K562 (cell line): ENCODE data around the gene DCPS. TPM values are rescaled to one million over a fixed set of nuclear protein-coding genes. Genes with fewer than 3 reads are reported as not detected.

Source experiments
- BRD9 ChIP-seq: fragments of 450-650 bp; IDR thresholded peaks from 2 replicates; pipeline ENCODE4 v1.6.1; 2018; ENCODE audit warnings: low read depth; ENCODE audit not compliant: partially characterized antibody
- CLOCK ChIP-seq: fragments of 250-450 bp; sonication (Bioruptor Pico); IDR thresholded peaks from 2 replicates; pipeline ENCODE4 v1.4.0; 2020; ENCODE audit warnings: mild to moderate bottlenecking, moderate library complexity, borderline replicate concordance
- ELF1 ChIP-seq: fragments of 200-800 bp; sonication (Bioruptor generic); IDR thresholded peaks from 2 replicates; pipeline ENCODE4 v1.6.1; 2016; ENCODE audit warnings: missing genetic modification characterization, missing compliant biosample characterization
- EP300 ChIP-seq: IDR thresholded peaks from 2 replicates; pipeline ENCODE4 v1.6.1; 2012; ENCODE audit warnings: low read length, improper control_type of control experiment
- FOXA1 ChIP-seq: fragments of 450-650 bp; IDR thresholded peaks from 2 replicates; pipeline ENCODE4 v1.6.1; 2016; ENCODE audit warnings: mild to moderate bottlenecking, borderline replicate concordance
- MAX ChIP-seq: sonication (generic); formaldehyde crosslinking; IDR thresholded peaks from 2 replicates; pipeline ENCODE4 v1.9.0; 2022; ENCODE audit warnings: mild to moderate bottlenecking, missing genetic modification reagents
- NFRKB ChIP-seq: fragments of 450-650 bp; IDR thresholded peaks from 2 replicates; pipeline ENCODE4 v1.6.1; 2016; ENCODE audit warnings: low read depth
- POLR2A ChIP-seq: fragments of 450-650 bp; conservative IDR thresholded peaks from 2 replicates; pipeline ENCODE4 v1.6.1; 2016
- RBM17 ChIP-seq: fragments of 200-400 bp; formaldehyde crosslinking; IDR thresholded peaks from 2 replicates; pipeline ENCODE4 v1.6.1; 2017; ENCODE audit warnings: low read depth, mild to moderate bottlenecking, low read length, borderline replicate concordance
- SMARCB1 ChIP-seq: IDR thresholded peaks from 2 replicates; pipeline ENCODE4 v1.6.1; 2011; ENCODE audit warnings: improper control_type of control experiment, low read depth; ENCODE audit not compliant: insufficient read length
- SOX6 ChIP-seq: fragments of 450-650 bp; IDR thresholded peaks from 2 replicates; pipeline ENCODE4 v1.6.1; 2014; ENCODE audit warnings: mild to moderate bottlenecking
- SREBF1 ChIP-seq: fragments of 150-350 bp; IDR thresholded peaks from 2 replicates; pipeline ENCODE4 v1.6.1; 2014; ENCODE audit warnings: antibody characterized with exemption, low read depth, low read length, borderline replicate concordance
- STAG1 ChIP-seq: sonication (generic); formaldehyde crosslinking; IDR thresholded peaks from 2 replicates; pipeline ENCODE4 v1.5.0; 2020; ENCODE audit warnings: missing genetic modification reagents, borderline replicate concordance
- TBP ChIP-seq: optimal IDR thresholded peaks from 2 replicates; pipeline ENCODE3; 2011; ENCODE audit warnings: low read depth, low read length, improper control_type of control experiment
- THAP7 ChIP-seq: fragments of 250-450 bp; sonication (Bioruptor Pico); IDR thresholded peaks from 2 replicates; pipeline ENCODE4 v1.5.0; 2021
- ZC3H8 ChIP-seq: fragments of 450-650 bp; IDR thresholded peaks from 2 replicates; pipeline ENCODE4 v1.6.1; 2017
- ZFP30 ChIP-seq: fragments of 250-450 bp; sonication (Bioruptor Pico); IDR thresholded peaks from 2 replicates; pipeline ENCODE4 v1.8.0; 2022; ENCODE audit warnings: moderate library complexity, mild to moderate bottlenecking, inconsistent platforms, borderline replicate concordance
- ZNF583 ChIP-seq: fragments of 250-450 bp; sonication (Bioruptor Pico); IDR thresholded peaks from 2 replicates; pipeline ENCODE4 v1.4.0; 2020
- ZNF589 ChIP-seq: fragments of 200-800 bp; sonication (Bioruptor generic); IDR thresholded peaks from 2 replicates; pipeline ENCODE4 v1.6.1; 2016; ENCODE audit warnings: low read depth, missing genetic modification characterization, missing compliant biosample characterization
- ZNF766 ChIP-seq: fragments of 200-800 bp; sonication (Bioruptor generic); conservative IDR thresholded peaks from 2 replicates; pipeline ENCODE4 v1.6.1; 2016; ENCODE audit warnings: missing genetic modification characterization, missing compliant biosample characterization
- polyA plus RNA-seq, 8 experiments: library from polyadenylated mRNA; depleted of rRNA in 4 of 8; stranded (reverse) in 5 of 8; unstranded in 3 of 8; fragments of >200 nt; fragmentation: Nextera tagmentation in 2 of 8; fragmentation: Illumina TruSeq in 1 of 8; extraction: Ambion mirVana in 2 of 8; extraction: Trizol in 1 of 8; gene quantifications; 2 replicates each; pipeline versions ENCODE4 v1.2.1 to v1.2.3, GENCODE V29; 2011 to 2014; ENCODE audit warnings: inconsistent platforms in 1 of 8, missing spikeins in 1 of 8
- total RNA-seq, 7 experiments: library from RNA; depleted of rRNA in 6 of 7; stranded (reverse); fragments of >200 nt in 6 of 7; fragmentation: Illumina TruSeq in 2 of 7; extraction: Trizol in 2 of 7; gene quantifications; 2 replicates each; pipeline versions ENCODE4 v1.2.1 to v1.2.3, GENCODE V29; 2011 to 2021; ENCODE audit warnings: low replicate concordance in 1 of 7
- TF ChIP-seq, protein P1 (sequence below), 2 experiments: IDR thresholded peaks in 1 of 2; conservative IDR thresholded peaks in 1 of 2; 2 replicates each; pipeline ENCODE4 v1.6.1; 2016; ENCODE audit warnings: low read depth in 2 of 2, mild to moderate bottlenecking in 1 of 2, missing compliant biosample characterization in 1 of 2, missing genetic modification characterization in 1 of 2, moderate library complexity in 1 of 2

DCPS gene
- total and polyA plus RNA-seq, 9 of the 15 experiments (the other 6 are each of a cell fraction or from before 2014, with no cell fraction given): 8.7 to 38.1 (median 17.9) TPM

DNA sequence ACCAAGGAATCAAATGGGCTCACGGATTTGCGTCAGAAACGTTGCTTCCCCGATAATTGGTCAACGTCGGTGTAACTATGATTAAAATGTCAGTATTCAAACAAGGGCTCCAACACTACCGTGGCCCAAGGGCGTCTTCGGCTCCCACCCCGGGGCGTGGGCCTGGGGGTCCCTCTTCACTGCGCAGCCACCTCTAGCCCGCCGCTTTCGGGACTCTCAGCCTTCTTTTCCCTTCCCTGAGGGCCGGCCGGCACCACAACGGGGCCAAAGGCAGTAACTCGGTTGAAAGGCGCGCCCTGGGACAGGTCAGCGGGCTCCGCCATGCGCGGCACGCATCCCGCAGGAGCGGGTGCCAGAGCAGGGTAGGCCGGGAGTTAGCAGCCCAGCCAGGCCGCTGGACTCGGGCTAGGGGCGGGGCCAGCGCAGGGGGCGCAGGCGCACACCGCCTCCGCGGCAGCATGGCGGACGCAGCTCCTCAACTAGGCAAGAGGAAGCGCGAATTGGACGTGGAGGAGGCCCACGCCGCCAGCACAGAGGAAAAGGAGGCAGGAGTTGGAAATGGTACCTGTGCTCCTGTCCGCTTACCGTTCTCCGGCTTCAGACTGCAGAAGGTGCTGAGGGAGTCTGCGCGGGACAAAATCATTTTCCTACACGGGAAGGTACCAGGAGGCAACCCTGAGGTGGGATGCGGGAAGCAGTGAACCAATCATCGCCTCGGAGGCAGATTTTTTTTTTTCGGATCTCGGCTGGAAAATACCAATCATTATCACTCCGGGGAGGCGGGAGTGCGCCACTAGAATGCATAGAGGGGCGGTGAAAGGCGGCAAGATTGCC lies at the start of gene DCPS (continued):
- TF ChIP-seq ZC3H8 (no peak), ZNF589 (CRISPR knock-in tag) (no peak), TBP (peak; percentile 90), THAP7 (CRISPR knock-in tag) (peak; percentile 71; the same call in 1 of the 2 replicates), FOXA1 (no peak), ELF1 (tag) (no peak), RBM17 (no peak), POLR2A (peak; percentile 97), SMARCB1 (no peak), ZNF583 (CRISPR knock-in tag) (no peak), MAX (peak; percentile 83), BRD9 (no peak), NFRKB (peak; percentile 90), ZNF766 (0 out of 2 replicates have a peak, but pooled peaks have one; percentile 24), SREBF1 (no peak), STAG1 (CRISPR knock-in tag) (no peak), SOX6 (0 out of 2 replicates have a peak, but pooled peaks have one; percentile 50), ZFP30 (CRISPR knock-in tag) (no peak), EP300 (no peak), CLOCK (CRISPR knock-in tag) (no peak)
- TF ChIP-seq, protein P1, sequence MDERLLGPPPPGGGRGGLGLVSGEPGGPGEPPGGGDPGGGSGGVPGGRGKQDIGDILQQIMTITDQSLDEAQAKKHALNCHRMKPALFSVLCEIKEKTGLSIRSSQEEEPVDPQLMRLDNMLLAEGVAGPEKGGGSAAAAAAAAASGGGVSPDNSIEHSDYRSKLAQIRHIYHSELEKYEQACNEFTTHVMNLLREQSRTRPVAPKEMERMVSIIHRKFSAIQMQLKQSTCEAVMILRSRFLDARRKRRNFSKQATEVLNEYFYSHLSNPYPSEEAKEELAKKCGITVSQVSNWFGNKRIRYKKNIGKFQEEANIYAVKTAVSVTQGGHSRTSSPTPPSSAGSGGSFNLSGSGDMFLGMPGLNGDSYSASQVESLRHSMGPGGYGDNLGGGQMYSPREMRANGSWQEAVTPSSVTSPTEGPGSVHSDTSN (CRISPR knock-in tag; IDR thresholded peaks at IDR 0.05; ENCODE audit: low read depth): no peak
- TF ChIP-seq, protein P1 (tag; conservative IDR thresholded peaks at IDR 0.05; ENCODE audit: low read depth): no peak
